Neural cell (in vitro differentiated cells): ENCODE data around the gene NMUR1.

Experiments
- EZH2 ChIP-seq: fragments of 200-600, 300-800 bp; shearing (Covaris generic), sonication (generic); IDR thresholded peaks from 2 replicates; pipeline ENCODE4 v1.6.1; 2014; ENCODE audit warnings: antibody characterized with exemption, low read length, borderline replicate concordance, mild to moderate bottlenecking; ENCODE audit not compliant: insufficient read depth, poor library complexity, severe bottlenecking
- TAF1 ChIP-seq: IDR thresholded peaks from 2 replicates; pipeline ENCODE4 v1.6.1; 2012; ENCODE audit warnings: low read depth
- TF ChIP-seq, protein P1 (sequence below): fragments of 450-650 bp; IDR thresholded peaks from 2 replicates; pipeline ENCODE4 v1.5.1; 2014; ENCODE audit warnings: antibody characterized with exemption, mild to moderate bottlenecking, moderate library complexity; ENCODE audit not compliant: poor library complexity, severe bottlenecking

DNA sequence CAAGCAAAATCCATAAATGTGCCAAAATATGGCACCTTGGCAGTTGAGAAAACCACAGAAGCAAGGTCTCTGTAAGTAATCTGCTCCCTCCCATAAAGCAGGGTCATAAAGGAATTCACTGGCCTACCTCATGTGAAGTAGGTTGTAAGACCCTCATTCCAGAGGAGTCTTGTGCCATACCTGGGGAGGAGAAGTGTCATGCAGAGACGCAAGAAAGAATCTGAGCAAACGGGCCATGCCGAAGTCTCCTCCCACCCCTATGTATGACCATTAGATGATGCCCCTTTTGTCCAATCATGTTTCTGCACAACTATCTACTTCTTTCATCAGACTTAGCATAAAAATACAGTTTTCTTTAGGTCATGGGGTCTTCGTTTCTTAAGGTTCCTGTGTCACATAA lies 14.6 kb downstream of the NMUR1 start:
- TF ChIP-seq TAF1, result no peak
- TF ChIP-seq, protein P1, sequence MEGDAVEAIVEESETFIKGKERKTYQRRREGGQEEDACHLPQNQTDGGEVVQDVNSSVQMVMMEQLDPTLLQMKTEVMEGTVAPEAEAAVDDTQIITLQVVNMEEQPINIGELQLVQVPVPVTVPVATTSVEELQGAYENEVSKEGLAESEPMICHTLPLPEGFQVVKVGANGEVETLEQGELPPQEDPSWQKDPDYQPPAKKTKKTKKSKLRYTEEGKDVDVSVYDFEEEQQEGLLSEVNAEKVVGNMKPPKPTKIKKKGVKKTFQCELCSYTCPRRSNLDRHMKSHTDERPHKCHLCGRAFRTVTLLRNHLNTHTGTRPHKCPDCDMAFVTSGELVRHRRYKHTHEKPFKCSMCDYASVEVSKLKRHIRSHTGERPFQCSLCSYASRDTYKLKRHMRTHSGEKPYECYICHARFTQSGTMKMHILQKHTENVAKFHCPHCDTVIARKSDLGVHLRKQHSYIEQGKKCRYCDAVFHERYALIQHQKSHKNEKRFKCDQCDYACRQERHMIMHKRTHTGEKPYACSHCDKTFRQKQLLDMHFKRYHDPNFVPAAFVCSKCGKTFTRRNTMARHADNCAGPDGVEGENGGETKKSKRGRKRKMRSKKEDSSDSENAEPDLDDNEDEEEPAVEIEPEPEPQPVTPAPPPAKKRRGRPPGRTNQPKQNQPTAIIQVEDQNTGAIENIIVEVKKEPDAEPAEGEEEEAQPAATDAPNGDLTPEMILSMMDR, result no peak
- TF ChIP-seq EZH2, result no peak
